PFSK-1 (cell line): ENCODE results near the gene MTA3.

Source experiments
- FOXP2 ChIP-seq: optimal IDR thresholded peaks from 2 replicates; pipeline ENCODE3; 2011; ENCODE audit warnings: borderline replicate concordance, control low read depth, inconsistent platforms; ENCODE audit not compliant: insufficient read depth; ENCODE audit errors: extremely low read length, extremely low read depth
- POLR2AphosphoS5 ChIP-seq: IDR thresholded peaks from 2 replicates; pipeline ENCODE4 v1.6.1; 2012; ENCODE audit warnings: low read depth, mild to moderate bottlenecking, control low read depth, low read length, moderate library complexity
- REST ChIP-seq, 2 experiments: IDR thresholded peaks; 2 replicates each; pipeline versions ENCODE4 v1.6.1 to v1.8.0; 2011 to 2012; ENCODE audit warnings: low read depth in 2 of 2, low read length in 2 of 2, control low read depth in 1 of 2, inconsistent platforms in 1 of 2, mild to moderate bottlenecking in 1 of 2, moderate library complexity in 1 of 2; ENCODE audit not compliant: insufficient read depth in 1 of 2
- SIN3A ChIP-seq: IDR thresholded peaks from 2 replicates; pipeline ENCODE4 v1.6.1; 2012; ENCODE audit warnings: mild to moderate bottlenecking, low read length, moderate library complexity, borderline replicate concordance; ENCODE audit not compliant: insufficient read depth
- TAF1 ChIP-seq: IDR thresholded peaks from 2 replicates; pipeline ENCODE4 v1.6.1; 2012; ENCODE audit warnings: low read length, control low read depth, borderline replicate concordance; ENCODE audit not compliant: insufficient read depth

The MTA3 gene

GRCh38 chr2:42742740-42743658 lies 174.6 kb downstream of the MTA3 start:
- TF ChIP-seq TAF1 (no peak), REST (IDR thresholded peaks at IDR 0.05; ENCODE audit: insufficient read depth in 1 of 2, low read depth in 2 of 2, low read length in 2 of 2) (no peak), POLR2AphosphoS5 (no peak), FOXP2 (no peak), SIN3A (no peak)

- TF ChIP-seq TAF1 = no peak
- no peak for TF ChIP-seq POLR2AphosphoS5
- TF ChIP-seq SIN3A = no peak
- no peak for TF ChIP-seq FOXP2
- no peak for TF ChIP-seq REST (IDR thresholded peaks at IDR 0.05; ENCODE audit: insufficient read depth in 1 of 2, low read depth in 2 of 2, low read length in 2 of 2)
These were observed 175.2 kb downstream of the MTA3 start for GRCh38 chr2:42743659-42743990.

GRCh38 chr2:42744545-42745082 lies 176.2 kb downstream of the MTA3 start:
- TF ChIP-seq FOXP2 (no peak), TAF1 (no peak), SIN3A (no peak), POLR2AphosphoS5 (no peak), REST (IDR thresholded peaks at IDR 0.05; ENCODE audit: insufficient read depth in 1 of 2, low read depth in 2 of 2, low read length in 2 of 2) (no peak)

- TF ChIP-seq TAF1 = no peak
- TF ChIP-seq SIN3A = no peak
- TF ChIP-seq REST (IDR thresholded peaks at IDR 0.05; ENCODE audit: insufficient read depth in 1 of 2, low read depth in 2 of 2, low read length in 2 of 2) = no peak
- no peak for TF ChIP-seq POLR2AphosphoS5
- no peak for TF ChIP-seq FOXP2
These were observed 179.0 kb downstream of the MTA3 start for GRCh38 chr2:42747422-42747821.
